Raji (cell line): Measurements from ENCODE around the gene SLC30A5.

Experiments used
- POLR2A ChIP-seq: IDR thresholded peaks from 2 replicates; pipeline ENCODE4 v1.6.1; 2011; ENCODE audit warnings: low read depth, low read length, control low read depth; ENCODE audit not compliant: insufficient read depth

SLC30A5 gene

GRCh38 chr5:69093771-69094482, at the start of gene SLC30A5:
Gene SLC30A5 (plus strand): TSS chr5:69094014. CDS start chr5:69094256, 242 bp downstream.
- TF ChIP-seq POLR2A: peak; percentile 98

- no peak for TF ChIP-seq POLR2A
Measured at GRCh38 chr5:69046375-69046957, 47.3 kb upstream of the SLC30A5 start.

- no peak for TF ChIP-seq POLR2A
Measured at GRCh38 chr5:69048230-69048629, 45.6 kb upstream of the SLC30A5 start.

- no peak for TF ChIP-seq POLR2A
Measured at GRCh38 chr5:69049151-69049550, 44.7 kb upstream of the SLC30A5 start.

GRCh38 chr5:69049796-69050195, 44.0 kb upstream of the SLC30A5 start:
- no peak for TF ChIP-seq POLR2A

GRCh38 chr5:69050214-69050613, 43.6 kb upstream of the SLC30A5 start:
- no peak for TF ChIP-seq POLR2A

GRCh38 chr5:69052181-69052580, 41.6 kb upstream of the SLC30A5 start:
- no peak for TF ChIP-seq POLR2A

GRCh38 chr5:69074664-69075521, 18.9 kb upstream of the SLC30A5 start:
- TF ChIP-seq POLR2A: no peak

- TF ChIP-seq POLR2A: no peak
Measured at GRCh38 chr5:69075522-69076179, 18.2 kb upstream of the SLC30A5 start.

GRCh38 chr5:69078921-69079540, 14.8 kb upstream of the SLC30A5 start:
- no peak for TF ChIP-seq POLR2A

- no peak for TF ChIP-seq POLR2A
Measured at GRCh38 chr5:69079556-69079955, 14.3 kb upstream of the SLC30A5 start.

GRCh38 chr5:69083412-69083811, 10.4 kb upstream of the SLC30A5 start:
- no peak for TF ChIP-seq POLR2A

- no peak for TF ChIP-seq POLR2A
Measured at GRCh38 chr5:69084195-69084594, 9.6 kb upstream of the SLC30A5 start.

GRCh38 chr5:69084903-69085302, 8.9 kb upstream of the SLC30A5 start:
- TF ChIP-seq POLR2A: no peak

- no peak for TF ChIP-seq POLR2A
Measured at GRCh38 chr5:69086206-69086605, 7.6 kb upstream of the SLC30A5 start.
